ENCODE data around the gene PLA2G7. TPM values are rescaled to one million over a fixed set of nuclear protein-coding genes. Genes with fewer than 3 reads are reported as not detected.

Gene PLA2G7
- total RNA-seq, 4 donors from 2014 or later = 10.0 to 14.3 (median 11.6) TPM

- Histone ChIP-seq H3K27ac (no peak overlapping the region), H3K9me3 (no peaks in the 10 kb centered on the region), H3K4me3 (replicated peaks in 1 of 3) (no peak overlapping the region), H3K4me1 (peaks cover 0 to 9% of the 10 kb centered on the region in 2 donors), H3K36me3 (peaks cover 0 to 6% of the 10 kb centered on the region in 2 donors), H3K27me3 (no peaks in the 10 kb centered on the region)
- intact Hi-C loops (cut with DNase I) = no loop called here
- TF ChIP-seq CTCF (IDR thresholded peaks at IDR 0.05) = no peak
- no peak for DNase-seq
These were observed 77.5 kb downstream of the PLA2G7 start for GRCh38 chr6:46657642-46658041.

GRCh38 chr6:46655803-46656202 is 79.4 kb downstream of the PLA2G7 start:
- TF ChIP-seq CTCF (IDR thresholded peaks at IDR 0.05) (no peak), POLR2A (IDR thresholded peaks at IDR 0.05) (no peak)
- peaks cover 0 to 6% of the 10 kb centered on the region in 2 donors for H3K36me3 ChIP-seq
- DNase-seq = no peak
- no peaks in the 10 kb centered on the region for H3K9me3 ChIP-seq
- 80 to 85% methylated on average over 6 of the region's 6 CpGs for WGBS, 2 donors
- no peaks in the 10 kb centered on the region for H3K27me3 ChIP-seq
- no peak overlapping the region for H3K4me3 ChIP-seq (replicated peaks in 1 of 3)
- intact Hi-C loops (cut with DNase I) = no loop called here
- peaks cover 0 to 12% of the 10 kb centered on the region in 2 donors for H3K4me1 ChIP-seq
- H3K27ac ChIP-seq = no peak overlapping the region

Other genes with a start within 250 kb of the PLA2G7 start
- 10 to 100 TPM; 14.0 to 33.2 (median 23.3) TPM for gene RCAN2, start 243.9 kb downstream of the PLA2G7 start, total RNA-seq
- gene CYP39A1, start 82.6 kb downstream of the PLA2G7 start, total RNA-seq = 10 to 100 TPM in 3 of 4 donors, 1 to 10 TPM in 1; 6.3 to 18.3 (median 13.0) TPM
- gene SLC25A27, start 82.4 kb downstream of the PLA2G7 start, total RNA-seq = 10 to 100 TPM; 26.6 to 81.4 (median 46.5) TPM
- gene TDRD6, start 47.5 kb downstream of the PLA2G7 start, total RNA-seq = 1 to 10 TPM in 3 of 4 donors, under 1 TPM in 1; 0.88 to 1.8 (median 1.4) TPM
- not detected for gene ANKRD66, start 11.6 kb upstream of the PLA2G7 start, total RNA-seq
- gene MEP1A, start 58.0 kb upstream of the PLA2G7 start, total RNA-seq = not detected
- 10 to 100 TPM; 33.2 to 85.3 (median 51.2) TPM for gene ADGRF5, start 186.6 kb upstream of the PLA2G7 start, total RNA-seq